SK-N-SH (cell line): ENCODE measurements around the gene PCSK6. TPM values are rescaled to one million over a fixed set of nuclear protein-coding genes. Genes with fewer than 3 reads are reported as not detected.
A peak's percentile ranks its signal among the peaks of the same experiment; 100 is the strongest.

Experiments used
- CTCF ChIA-PET: fragments of 300-600, 350-600 bp; formaldehyde crosslinking; extraction: SDS; loops from one replicate; lab custom pipeline; 2021; lab: Yijun Ruan, JAX
- POLR2A ChIA-PET: fragments of 350-600 bp; sonication (Branson Sonifier 250); formaldehyde crosslinking; extraction: SDS; loops from one replicate; lab custom pipeline; 2020; ENCODE audit warnings: antibody characterized with exemption, inconsistent platforms; lab: Yijun Ruan, JAX
- DNase-seq: peaks from one replicate; pipeline ENCODE4 v3.0.0; 2012
- H2AFZ ChIP-seq: fragments of 200-600 bp; sonication (generic); 2 replicates; pipeline ENCODE4 v1.8.1; 2016; ENCODE audit warnings: antibody characterized with exemption, mild to moderate bottlenecking, low read depth
- H3F3A ChIP-seq: fragments of 200-600 bp; sonication (generic); replicated peaks from 2 replicates; pipeline ENCODE3; 2016; ENCODE audit warnings: antibody characterized with exemption, mild to moderate bottlenecking; ENCODE audit not compliant: insufficient read depth
- H3K27ac ChIP-seq, 2 experiments: fragments of 200-500 bp in 1 of 2; fragments of 200-600 bp in 1 of 2; sonication (Bioruptor generic) in 1 of 2; sonication (generic), shearing (Covaris generic) in 1 of 2; 2 replicates each; pipeline versions ENCODE4 v1.5.1 to v1.6.1; 2014 to 2016; ENCODE audit warnings: low read depth in 2 of 2, inconsistent platforms in 1 of 2, low read length in 1 of 2, mild to moderate bottlenecking in 1 of 2, mixed read lengths in 1 of 2
- H3K27me3 ChIP-seq: fragments of 200-600 bp; sonication (generic), shearing (Covaris generic); 2 replicates; pipeline ENCODE4 v1.6.1; 2016; ENCODE audit warnings: mixed run types; ENCODE audit not compliant: insufficient read depth
- H3K36me3 ChIP-seq, 2 experiments: fragments of 200-500 bp in 1 of 2; fragments of 200-600 bp in 1 of 2; sonication (Bioruptor generic) in 1 of 2; sonication (generic) in 1 of 2; replicated peaks in 1 of 2; 2 replicates each; pipeline versions ENCODE3 to v1.5.1; 2014 to 2016; ENCODE audit warnings: low read length in 1 of 2, mild to moderate bottlenecking in 1 of 2; ENCODE audit not compliant: insufficient read depth in 2 of 2, control insufficient read depth in 1 of 2
- H3K4me1 ChIP-seq, 2 experiments: fragments of 200-500 bp in 1 of 2; fragments of 200-600 bp in 1 of 2; sonication (Bioruptor generic) in 1 of 2; sonication (generic), shearing (Covaris generic) in 1 of 2; 2 replicates each; pipeline versions ENCODE4 v1.5.1 to v1.6.1; 2014 to 2016; ENCODE audit warnings: low read depth in 1 of 2, low read length in 1 of 2, mixed run types in 1 of 2; ENCODE audit not compliant: insufficient read depth in 2 of 2, control insufficient read depth in 1 of 2
- H3K4me2 ChIP-seq: fragments of 200-600 bp; sonication (generic), shearing (Covaris generic); 2 replicates; pipeline ENCODE4 v1.6.1; 2017; ENCODE audit warnings: mixed run types
- H3K4me3 ChIP-seq, 2 experiments: fragments of 200-500 bp in 1 of 2; fragments of 200-600 bp in 1 of 2; sonication (Bioruptor generic) in 1 of 2; sonication (generic), shearing (Covaris generic) in 1 of 2; 2 replicates each; pipeline versions ENCODE4 v1.5.1 to v1.8.1; 2014 to 2016; ENCODE audit warnings: low read depth in 2 of 2, inconsistent platforms in 1 of 2, low read length in 1 of 2, mild to moderate bottlenecking in 1 of 2, mixed read lengths in 1 of 2, moderate library complexity in 1 of 2
- H3K79me2 ChIP-seq: fragments of 200-600 bp; sonication (generic); 2 replicates; pipeline ENCODE4 v1.8.1; 2017; ENCODE audit warnings: mild to moderate bottlenecking; ENCODE audit not compliant: insufficient read depth
- H3K9ac ChIP-seq: fragments of 200-600 bp; sonication (generic); 2 replicates; pipeline ENCODE4 v1.6.1; 2017; ENCODE audit warnings: mixed run types
- H3K9me2 ChIP-seq: fragments of 200-600 bp; sonication (generic); 2 replicates; pipeline ENCODE4 v1.6.1; 2017; ENCODE audit warnings: mixed run types
- H3K9me3 ChIP-seq: fragments of 200-600 bp; sonication (generic); 2 replicates; pipeline ENCODE4 v1.6.1; 2017; ENCODE audit warnings: mixed run types, mild to moderate bottlenecking, moderate library complexity
- H4K20me1 ChIP-seq: fragments of 200-600 bp; sonication (generic); 2 replicates; pipeline ENCODE4 v1.6.1; 2017; ENCODE audit warnings: mild to moderate bottlenecking, mixed run types; ENCODE audit not compliant: insufficient read depth
- CHD2 ChIP-seq: fragments of 150-350 bp; IDR thresholded peaks from 2 replicates; pipeline ENCODE4 v1.6.1; 2018; ENCODE audit warnings: low read length; ENCODE audit not compliant: partially characterized antibody
- GABPA ChIP-seq: IDR thresholded peaks from 2 replicates; pipeline ENCODE4 v1.4.0; 2012; ENCODE audit warnings: low read depth, mild to moderate bottlenecking
- MAX ChIP-seq: IDR thresholded peaks from 2 replicates; pipeline ENCODE4 v1.4.0; 2012; ENCODE audit warnings: low read depth
- NFIC ChIP-seq: IDR thresholded peaks from 2 replicates; pipeline ENCODE4 v1.4.0; 2012; ENCODE audit warnings: borderline replicate concordance
- NRF1 ChIP-seq: IDR thresholded peaks from 2 replicates; pipeline ENCODE4 v1.6.1; 2012; ENCODE audit warnings: low read depth, mild to moderate bottlenecking, low read length
- USF1 ChIP-seq: IDR thresholded peaks from 2 replicates; pipeline ENCODE4 v1.4.0; 2012; ENCODE audit warnings: low read depth, borderline replicate concordance
- USF2 ChIP-seq: fragments of 150-350 bp; IDR thresholded peaks from 2 replicates; pipeline ENCODE4 v1.6.1; 2017; ENCODE audit warnings: antibody characterized with exemption, low read length, low read depth, borderline replicate concordance
- WGBS: methylation state at CpG from one replicate; pipeline ENCODE4 v1.1.6; 2017; ENCODE audit warnings: low lambda C conversion rate; 5-methylcytosine and 5-hydroxymethylcytosine counted together
- polyA plus RNA-seq, 3 experiments: library from polyadenylated mRNA; depleted of rRNA; stranded (reverse); fragments of >200 nt; gene quantifications; 2 replicates each; pipeline ENCODE4 v1.2.3, GENCODE V29; 2012

PCSK6 gene
- polyA plus RNA-seq, 1 of the 3 experiments (the other 2 are of a cell fraction): 0.03 TPM

GRCh38 chr15:101266034-101266433, 223.5 kb downstream of the PCSK6 start:
- Histone ChIP-seq H3K9me2 (no peaks in the 10 kb centered on the region), H4K20me1 (no peaks in the 10 kb centered on the region), H3K4me3 (no peak overlapping the region), H3K27ac (no peak overlapping the region), H3K79me2 (no peaks in the 10 kb centered on the region)
- TF ChIP-seq NFIC (0 out of 2 replicates have a peak, but pooled peaks have one; percentile 6), CHD2 (no peak), USF1 (no peak)
- TF ChIP-seq, all 33 proteins: peak for 1
- CTCF ChIA-PET: interaction anchor here (0.8 to 2.3 kb wide), 6 partner anchors 8 to 258 kb away, joined by 3 to 17 read pairs (median 3); no protein-coding TSS in a partner anchor
- peaks cover 11 to 12% of the 10 kb centered on the region in 2 experiments for H3K36me3 ChIP-seq
- 46% methylated on average over 2 of the region's 3 CpGs for WGBS
- H2AFZ ChIP-seq: no peak overlapping the region
- H3K4me1 ChIP-seq: peaks cover 0 to 5% of the 10 kb centered on the region in 2 experiments; a peak in 1 of 4 replicates
- H3K9me3 ChIP-seq: no peaks in the 10 kb centered on the region
- H3K9ac ChIP-seq: no peak overlapping the region
- H3F3A ChIP-seq: peaks cover 8% of the 10 kb centered on the region
- H3K4me2 ChIP-seq: no peak overlapping the region
- DNase-seq: no peak
- POLR2A ChIA-PET: no interaction called here
- H3K27me3 ChIP-seq: no peaks in the 10 kb centered on the region

- Histone ChIP-seq H3K4me3 (no peak overlapping the region), H2AFZ (no peak overlapping the region), H4K20me1 (no peaks in the 10 kb centered on the region), H3K36me3 (peaks cover 2 to 4% of the 10 kb centered on the region in 2 experiments), H3K9me2 (no peaks in the 10 kb centered on the region), H3K9ac (no peak overlapping the region), H3K9me3 (no peaks in the 10 kb centered on the region), H3K27me3 (no peaks in the 10 kb centered on the region), H3K79me2 (no peaks in the 10 kb centered on the region), H3K4me2 (no peak overlapping the region), H3K27ac (no peak overlapping the region), H3F3A (peaks cover 8% of the 10 kb centered on the region), H3K4me1 (peaks cover 0 to 5% of the 10 kb centered on the region in 2 experiments; a peak in 1 of 4 replicates)
- TF ChIP-seq USF2: no peak
- no peak for DNase-seq
- ChIA-PET CTCF (interaction anchor here (1.1 to 1.4 kb wide), 2 partner anchors 251 kb away, joined by 3 read pairs; no protein-coding TSS in a partner anchor), POLR2A (no interaction called here)
- WGBS: 91% methylated on average over 17 of the region's 17 CpGs
These were observed 224.4 kb downstream of the PCSK6 start for GRCh38 chr15:101264911-101265641.

- no peaks in the 10 kb centered on the region for H3K9me3 ChIP-seq
- TF ChIP-seq CHD2: no peak
- TF ChIP-seq GABPA: no peak
- TF ChIP-seq MAX: no peak
- no peak for TF ChIP-seq NRF1
- H3K36me3 ChIP-seq: no peaks in the 10 kb centered on the region
- H3K79me2 ChIP-seq: no peaks in the 10 kb centered on the region
- no peak overlapping the region for H2AFZ ChIP-seq
- H3K4me3 ChIP-seq: no peak overlapping the region
- POLR2A ChIA-PET: no interaction called here
- CTCF ChIA-PET: interaction anchor here (1.4 to 5.1 kb wide), 3 partner anchors 143 to 256 kb away, joined by 3 to 26 read pairs (median 3); no protein-coding TSS in a partner anchor
- H4K20me1 ChIP-seq: no peaks in the 10 kb centered on the region
- 80% methylated on average over 3 of the region's 4 CpGs for WGBS
- H3K27me3 ChIP-seq: no peaks in the 10 kb centered on the region
- H3K27ac ChIP-seq: no peak overlapping the region
- peaks cover 0 to 5% of the 10 kb centered on the region in 2 experiments; a peak in 1 of 4 replicates for H3K4me1 ChIP-seq
- DNase-seq: no peak
- no peaks in the 10 kb centered on the region for H3K9me2 ChIP-seq
- H3F3A ChIP-seq: peaks cover 5% of the 10 kb centered on the region
- H3K4me2 ChIP-seq: no peak overlapping the region
- H3K9ac ChIP-seq: no peak overlapping the region
These were observed 225.5 kb downstream of the PCSK6 start for GRCh38 chr15:101264011-101264410.
